ENCODE measurements around the gene PRAMEF9.
"Not testable (repeated sequence)": the region's sequence is repeated elsewhere in the genome, so short reads cannot be mapped to it uniquely, and the experiment has no call there.

The PRAMEF9 gene

GRCh38 chr1:13171548-13171947 is at the start of gene PRAMEF9:
Gene PRAMEF9 (plus strand): TSS chr1:13171848. CDS start chr1:13175281, 3,433 bp downstream.
- not testable (repeated sequence) for H3K27ac Mint-ChIP-seq, H3K27me3 Mint-ChIP-seq

GRCh38 chr1:13155909-13156308 is 15.7 kb upstream of the PRAMEF9 start, which contains the start of gene PRAMEF26:
Gene PRAMEF26 (minus strand): TSS chr1:13156009. CDS start chr1:13153095, 2,914 bp downstream.
- H3K4me1 Mint-ChIP-seq (ENCODE audit: low read depth); intact Hi-C loops (cut with micrococcal nuclease); H3K9me3 Mint-ChIP-seq; H3K27me3 Mint-ChIP-seq; H3K36me3 Mint-ChIP-seq (ENCODE audit: low read depth); H3K4me3 Mint-ChIP-seq; H3K27ac Mint-ChIP-seq: not testable (repeated sequence)

More at GRCh38 chr1:13171548-13171947, at the start of gene PRAMEF9:
- H3K9me3 Mint-ChIP-seq; H3K4me1 Mint-ChIP-seq (ENCODE audit: low read depth); H3K4me3 Mint-ChIP-seq; H3K36me3 Mint-ChIP-seq (ENCODE audit: low read depth); intact Hi-C loops (cut with micrococcal nuclease): not testable (repeated sequence)

- intact Hi-C loops (cut with micrococcal nuclease); H3K4me1 Mint-ChIP-seq (ENCODE audit: low read depth); H3K27ac Mint-ChIP-seq; H3K27me3 Mint-ChIP-seq; H3K9me3 Mint-ChIP-seq; H3K4me3 Mint-ChIP-seq; H3K36me3 Mint-ChIP-seq (ENCODE audit: low read depth): not testable (repeated sequence)
Observed at GRCh38 chr1:13165531-13165930, 6.1 kb upstream of the PRAMEF9 start, which contains the start of gene HNRNPCL4. Gene HNRNPCL4 (minus strand): TSS chr1:13165631. CDS start chr1:13165467, 164 bp downstream.

GRCh38 chr1:13201309-13201708 is 29.7 kb downstream of the PRAMEF9 start, which contains the start of gene PRAMEF13:
Gene PRAMEF13 (minus strand): TSS chr1:13201409. CDS start chr1:13199589, 1,820 bp downstream.
- H3K9me3 Mint-ChIP-seq; intact Hi-C loops (cut with micrococcal nuclease): not testable (repeated sequence)

GRCh38 chr1:13208712-13209111 is 37.1 kb downstream of the PRAMEF9 start:
- H3K27ac Mint-ChIP-seq; H3K9me3 Mint-ChIP-seq; intact Hi-C loops (cut with micrococcal nuclease); H3K4me3 Mint-ChIP-seq; H3K4me1 Mint-ChIP-seq (ENCODE audit: low read depth); H3K36me3 Mint-ChIP-seq (ENCODE audit: low read depth); H3K27me3 Mint-ChIP-seq: not testable (repeated sequence)

More at GRCh38 chr1:13201309-13201708, 29.7 kb downstream of the PRAMEF9 start, which contains the start of gene PRAMEF13:
- H3K4me3 Mint-ChIP-seq; H3K27me3 Mint-ChIP-seq; H3K27ac Mint-ChIP-seq; H3K4me1 Mint-ChIP-seq (ENCODE audit: low read depth); H3K36me3 Mint-ChIP-seq (ENCODE audit: low read depth): not testable (repeated sequence)

- H3K9me3 Mint-ChIP-seq; H3K4me3 Mint-ChIP-seq; intact Hi-C loops (cut with micrococcal nuclease); H3K27me3 Mint-ChIP-seq; H3K36me3 Mint-ChIP-seq (ENCODE audit: low read depth); H3K4me1 Mint-ChIP-seq (ENCODE audit: low read depth); H3K27ac Mint-ChIP-seq: not testable (repeated sequence)
Observed at GRCh38 chr1:13216619-13217018, 45.0 kb downstream of the PRAMEF9 start.

- H3K27ac Mint-ChIP-seq; intact Hi-C loops (cut with micrococcal nuclease); H3K27me3 Mint-ChIP-seq; H3K36me3 Mint-ChIP-seq (ENCODE audit: low read depth); H3K9me3 Mint-ChIP-seq; H3K4me3 Mint-ChIP-seq; H3K4me1 Mint-ChIP-seq (ENCODE audit: low read depth): not testable (repeated sequence)
Observed at GRCh38 chr1:13219203-13219602, 47.6 kb downstream of the PRAMEF9 start.

- intact Hi-C loops (cut with micrococcal nuclease); H3K27ac Mint-ChIP-seq; H3K36me3 Mint-ChIP-seq (ENCODE audit: low read depth); H3K27me3 Mint-ChIP-seq; H3K9me3 Mint-ChIP-seq; H3K4me1 Mint-ChIP-seq (ENCODE audit: low read depth); H3K4me3 Mint-ChIP-seq: not testable (repeated sequence)
Observed at GRCh38 chr1:13222788-13223187, 51.1 kb downstream of the PRAMEF9 start.

GRCh38 chr1:13224480-13225060 is 52.9 kb downstream of the PRAMEF9 start:
- Mint-ChIP-seq H3K4me1 (ENCODE audit: low read depth) (no peaks in the 10 kb centered on the region), H3K36me3 (ENCODE audit: low read depth) (no peaks in the 10 kb centered on the region), H3K27me3 (no peaks in the 10 kb centered on the region), H3K27ac (no peak overlapping the region), H3K9me3 (no peaks in the 10 kb centered on the region), H3K4me3 (no peak overlapping the region)
- intact Hi-C loops (cut with micrococcal nuclease), result no loop called here

- intact Hi-C loops (cut with micrococcal nuclease); H3K4me1 Mint-ChIP-seq (ENCODE audit: low read depth); H3K4me3 Mint-ChIP-seq; H3K27me3 Mint-ChIP-seq; H3K36me3 Mint-ChIP-seq (ENCODE audit: low read depth); H3K27ac Mint-ChIP-seq; H3K9me3 Mint-ChIP-seq: not testable (repeated sequence)
Observed at GRCh38 chr1:13225675-13226204, 54.1 kb downstream of the PRAMEF9 start, which contains the start of gene PRAMEF18. Gene PRAMEF18 (minus strand): TSS chr1:13226154. CDS start chr1:13226106, 48 bp downstream.

GRCh38 chr1:13227271-13228055 is 55.8 kb downstream of the PRAMEF9 start:
- H3K36me3 Mint-ChIP-seq (ENCODE audit: low read depth); H3K27me3 Mint-ChIP-seq; H3K4me1 Mint-ChIP-seq (ENCODE audit: low read depth); intact Hi-C loops (cut with micrococcal nuclease); H3K27ac Mint-ChIP-seq; H3K9me3 Mint-ChIP-seq; H3K4me3 Mint-ChIP-seq: not testable (repeated sequence)

- intact Hi-C loops (cut with micrococcal nuclease), result no loop called here
- H3K36me3 Mint-ChIP-seq (ENCODE audit: low read depth), result no peaks in the 10 kb centered on the region
Observed at GRCh38 chr1:13228343-13228781, 56.7 kb downstream of the PRAMEF9 start.

More at GRCh38 chr1:13228343-13228781, 56.7 kb downstream of the PRAMEF9 start:
- Mint-ChIP-seq H3K27ac (no peak overlapping the region), H3K4me3 (no peak overlapping the region), H3K9me3 (no peaks in the 10 kb centered on the region), H3K27me3 (no peaks in the 10 kb centered on the region), H3K4me1 (ENCODE audit: low read depth) (no peaks in the 10 kb centered on the region)

Measured in dendritic cell treated with granulocyte-macrophage colony-stimulating factor and Interleukin-4, amounts not matched to agents 40 ng/mL and 50 ng/mL, for 4 days (primary cell).